Pancreas (tissue), 10 donors: ENCODE measurements around the gene KLF15. TPM values are rescaled to one million over a fixed set of nuclear protein-coding genes. Genes with fewer than 3 reads are reported as not detected.

ENCODE experiments used
- ATAC-seq, 4 donors: fragments of 200-7000 bp; cut with Tn5 transposase; one replicate each; pipeline versions ENCODE4 v1.8.0 to v1.9.1; 2020; ENCODE audit warnings: mild to moderate bottlenecking in 4 of 4, moderate library complexity in 4 of 4
- DNase-seq, 6 donors: peaks; one replicate each; pipeline ENCODE4 v3.0.0-alpha.2; 2020
- FAIRE-seq: peaks from 2 replicates; lab custom pipeline; 2012; peaks lifted over from hg19 to GRCh38; lab: Jason Lieb, UNC
- H3K27ac ChIP-seq, 4 donors: fragments of 200-600 bp; sonication (generic); 1 replicate in 3 of 4; 2 replicates in 1 of 4; pipeline versions ENCODE4 v1.5.0 to v1.8.0; 2020
- H3K27me3 ChIP-seq, 4 donors: fragments of 200-600 bp; one replicate each; pipeline ENCODE4 v1.8.0; 2021
- H3K36me3 ChIP-seq, 3 donors: fragments of 200-600 bp; sonication (generic) in 1 of 3; one replicate each; pipeline versions ENCODE4 v1.5.0 to v1.8.0; 2020 to 2021
- H3K4me1 ChIP-seq, 3 donors: fragments of 200-600 bp; one replicate each; pipeline ENCODE4 v1.8.0; 2021
- H3K4me3 ChIP-seq, 4 donors: fragments of 200-600 bp; sonication (generic) in 2 of 4; one replicate each; pipeline versions ENCODE4 v1.5.0 to v1.8.0; 2020 to 2021
- H3K9me3 ChIP-seq, 4 donors: fragments of 200-600 bp; one replicate each; pipeline ENCODE4 v1.8.0; 2021
- WGBS, 2 donors: extraction: QIAGEN DNeasy Blood & Tissue Kit; methylation state at CpG; one replicate each; pipeline ENCODE4 v1.1.7; 2013; 5-methylcytosine and 5-hydroxymethylcytosine counted together
- intact Hi-C, 3 donors: fragments of 100-400 bp; cut with DNase I; formaldehyde crosslinking; loops; one replicate each; pipeline versions ENCODE4 v1.11.1 to v1.14.2; 2022
- polyA plus RNA-seq, 2 donors: library from polyadenylated mRNA; stranded (reverse); fragments of 200-250 nt; gene quantifications; one replicate each; pipeline ENCODE4 v1.2.3, GENCODE V29; 2013
- total RNA-seq, 6 donors: library from RNA; stranded (reverse); fragmentation: NEBNext Ultra II Directional in 4 of 6; extraction: Animal tissue kit (Norgen Biotek cat#: 25700) in 4 of 6; gene quantifications; one replicate each; pipeline versions ENCODE4 v1.2.1 to v1.2.4, GENCODE V29; 2021 to 2023
- TF ChIP-seq, protein P1 (sequence below), 4 donors: fragments of 200-600 bp; sonication (generic) in 3 of 4; IDR thresholded peaks; one replicate each; pipeline versions ENCODE4 v1.5.0 to v1.8.0; 2021; ENCODE audit warnings: antibody characterized with exemption in 4 of 4
- donor health status: healthy with polysubstance abuse.
- donor health status: DM: no; HTN: no; CAD: no; lungs with moderate emphysema.
- donor health status: DM: no; HTN: no; CAD: no.
- donor health status: control.
- donor health status: control.
- donor health status: Bipolar disorder and iron deficiency.
- donor health status: DM: yes; HTN: yes; CAD: no.
- donor health status: DM: no; HTN: no; CAD: no.
- donor health status: DM: no; HTN: no; CAD: no.
- donor health status: DM: yes; HTN: yes; CAD: no.

The KLF15 gene
- total and polyA plus RNA-seq, 8 donors, result 11.3 to 38.3 (median 26.8) TPM

DNA sequence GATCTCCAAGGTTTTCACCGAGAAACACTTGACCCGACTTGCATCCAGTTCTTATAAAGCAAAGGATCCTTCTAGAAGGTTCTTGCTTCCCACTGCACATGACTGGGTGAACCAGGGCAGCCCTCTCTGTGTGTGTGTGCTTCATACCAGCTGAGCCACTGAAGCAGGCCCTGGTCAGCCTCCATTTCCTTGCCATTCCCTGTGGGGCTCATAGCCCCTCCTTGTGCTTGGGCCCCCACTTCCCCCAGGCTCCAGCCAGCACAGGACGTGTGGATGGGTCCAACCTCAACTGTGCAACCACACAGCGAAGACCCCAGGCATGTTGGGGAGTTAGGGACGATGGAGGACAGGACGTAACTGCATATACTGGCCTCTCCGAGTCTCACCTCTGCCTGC, 15.5 kb downstream of the KLF15 start:
- peaks cover 0 to under 1% (median 0%) of the 10 kb centered on the region in 3 donors for H3K4me1 ChIP-seq
- TF ChIP-seq, protein P1, sequence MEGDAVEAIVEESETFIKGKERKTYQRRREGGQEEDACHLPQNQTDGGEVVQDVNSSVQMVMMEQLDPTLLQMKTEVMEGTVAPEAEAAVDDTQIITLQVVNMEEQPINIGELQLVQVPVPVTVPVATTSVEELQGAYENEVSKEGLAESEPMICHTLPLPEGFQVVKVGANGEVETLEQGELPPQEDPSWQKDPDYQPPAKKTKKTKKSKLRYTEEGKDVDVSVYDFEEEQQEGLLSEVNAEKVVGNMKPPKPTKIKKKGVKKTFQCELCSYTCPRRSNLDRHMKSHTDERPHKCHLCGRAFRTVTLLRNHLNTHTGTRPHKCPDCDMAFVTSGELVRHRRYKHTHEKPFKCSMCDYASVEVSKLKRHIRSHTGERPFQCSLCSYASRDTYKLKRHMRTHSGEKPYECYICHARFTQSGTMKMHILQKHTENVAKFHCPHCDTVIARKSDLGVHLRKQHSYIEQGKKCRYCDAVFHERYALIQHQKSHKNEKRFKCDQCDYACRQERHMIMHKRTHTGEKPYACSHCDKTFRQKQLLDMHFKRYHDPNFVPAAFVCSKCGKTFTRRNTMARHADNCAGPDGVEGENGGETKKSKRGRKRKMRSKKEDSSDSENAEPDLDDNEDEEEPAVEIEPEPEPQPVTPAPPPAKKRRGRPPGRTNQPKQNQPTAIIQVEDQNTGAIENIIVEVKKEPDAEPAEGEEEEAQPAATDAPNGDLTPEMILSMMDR (IDR thresholded peaks at IDR 0.05), result no peak
- 83 to 88% methylated on average over 7 of the region's 7 CpGs for WGBS, 2 donors
- H3K27ac ChIP-seq, result no peak overlapping the region
- DNase-seq (peak in 4 of 6 donors; percentile 9 to 48 (median 23)), ATAC-seq (peak in 1 of 4 donors; percentile 19), FAIRE-seq (no peak)
- H3K4me3 ChIP-seq, result no peak overlapping the region
- intact Hi-C loops, result no loop called here
- no peaks in the 10 kb centered on the region for H3K9me3 ChIP-seq
- peaks cover 0 to 10% (median 0%) of the 10 kb centered on the region in 3 donors for H3K36me3 ChIP-seq
- no peaks in the 10 kb centered on the region for H3K27me3 ChIP-seq

DNA sequence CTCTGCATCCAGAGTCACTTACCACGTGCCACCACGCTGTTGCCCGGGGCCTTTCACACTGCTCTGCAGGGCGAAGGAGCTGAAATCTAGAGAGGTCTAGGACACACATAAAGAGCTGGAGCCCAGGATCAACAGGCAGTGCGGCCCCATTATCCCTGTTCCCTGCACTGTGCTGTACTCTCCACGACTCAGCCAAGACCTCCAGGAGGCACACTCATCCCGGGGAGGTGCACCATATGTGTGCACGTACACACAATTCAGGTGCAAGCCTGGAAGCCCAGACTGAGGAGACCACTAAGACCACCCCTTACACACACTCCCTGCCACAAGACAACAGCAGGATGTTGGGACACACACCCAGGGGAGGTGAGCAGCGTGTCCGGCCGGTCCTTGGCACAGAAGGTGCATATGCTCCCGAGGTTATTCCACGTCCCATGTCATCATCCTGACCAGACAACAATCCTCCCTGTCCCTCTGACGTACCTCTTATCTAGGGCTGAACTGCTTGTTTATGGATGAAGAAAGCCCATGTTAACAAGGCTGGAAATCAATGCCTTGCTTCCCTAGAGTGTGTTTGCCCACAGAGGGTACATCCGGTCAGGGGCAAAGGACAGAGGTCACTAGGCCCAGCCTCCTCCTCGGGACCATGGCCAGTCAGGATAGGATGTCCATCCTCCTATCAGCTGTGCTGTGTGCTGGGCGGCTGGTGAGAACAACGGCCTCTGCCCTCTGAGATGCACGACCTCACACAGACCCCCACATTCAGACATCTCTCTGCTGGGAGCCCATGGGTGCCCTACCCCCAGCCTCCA, 16.1 kb downstream of the KLF15 start:
- TF ChIP-seq, protein P1 (IDR thresholded peaks at IDR 0.05), result no peak
- Histone ChIP-seq H3K27me3 (no peaks in the 10 kb centered on the region), H3K27ac (no peak overlapping the region), H3K4me3 (no peak overlapping the region), H3K36me3 (peaks cover 0 to 8% (median 0%) of the 10 kb centered on the region in 3 donors), H3K9me3 (no peaks in the 10 kb centered on the region), H3K4me1 (no peaks in the 10 kb centered on the region)
- intact Hi-C loops, result no loop called here
- peak in 1 of 4 donors; percentile 2 for ATAC-seq
- WGBS, 2 donors, result 86 to 91% methylated on average over 19 of the region's 19 CpGs
- DNase-seq, result peak in 4 of 6 donors; percentile 10 to 43 (median 26)
- no peak for FAIRE-seq

DNA sequence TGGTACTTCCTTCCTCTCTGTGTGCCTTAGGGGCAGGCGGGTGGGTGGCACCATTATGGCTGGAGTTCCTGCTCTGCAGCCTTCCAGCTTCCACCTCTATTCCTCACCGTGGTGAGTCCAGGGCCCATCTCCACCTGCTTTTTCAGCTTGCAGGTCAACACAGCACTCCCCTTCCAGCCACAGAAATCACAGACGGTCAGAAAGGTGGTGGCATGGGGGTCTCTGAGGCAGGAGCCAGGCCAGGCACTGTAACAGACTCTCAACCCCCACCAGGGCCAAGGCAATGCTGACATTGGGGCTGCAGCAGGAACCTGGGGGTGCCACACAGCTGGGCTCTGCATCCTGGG, 16.6 kb downstream of the KLF15 start:
- TF ChIP-seq, protein P1 (IDR thresholded peaks at IDR 0.05), result no peak
- Histone ChIP-seq H3K4me3 (no peak overlapping the region), H3K36me3 (peaks cover 0 to 2% (median 0%) of the 10 kb centered on the region in 3 donors), H3K4me1 (no peaks in the 10 kb centered on the region), H3K9me3 (no peaks in the 10 kb centered on the region), H3K27me3 (no peaks in the 10 kb centered on the region), H3K27ac (no peak overlapping the region)
- FAIRE-seq, result no peak
- intact Hi-C loops, result no loop called here
- 87 to 95% methylated on average over 3 of the region's 3 CpGs for WGBS, 2 donors
- ATAC-seq, result peak in 1 of 4 donors; percentile 5
- DNase-seq, result peak in 2 of 6 donors; percentile 9 to 47

DNA sequence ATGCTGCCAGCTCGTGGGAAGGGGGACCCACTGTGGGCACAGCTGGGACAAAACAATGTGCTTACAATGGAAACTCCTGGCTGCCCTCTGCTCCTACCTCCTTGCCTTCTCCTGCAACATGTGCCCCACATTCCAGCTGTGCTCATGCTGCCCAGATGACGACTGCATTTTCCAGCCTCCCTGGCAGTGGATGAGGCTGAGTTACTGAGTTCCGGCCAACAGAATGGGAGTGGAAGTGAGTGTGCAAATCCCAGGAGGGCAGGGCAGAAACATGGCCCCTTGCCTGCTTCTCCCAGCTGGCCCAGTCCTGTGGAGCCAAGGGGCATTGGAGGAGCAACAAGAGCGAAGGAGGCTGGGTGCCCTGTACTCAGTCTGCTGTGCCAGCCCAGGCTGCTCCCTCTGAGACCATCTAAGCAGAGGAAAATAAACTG, 17.1 kb downstream of the KLF15 start:
- intact Hi-C loops, result no loop called here
- H3K27ac ChIP-seq, result no peak overlapping the region
- TF ChIP-seq, protein P1 (IDR thresholded peaks at IDR 0.05), result no peak
- no peaks in the 10 kb centered on the region for H3K27me3 ChIP-seq
- H3K36me3 ChIP-seq, result no peaks in the 10 kb centered on the region
- no peak overlapping the region for H3K4me3 ChIP-seq
- DNase-seq, result peak in 5 of 6 donors; percentile 9 to 48 (median 39)
- no peaks in the 10 kb centered on the region for H3K9me3 ChIP-seq
- ATAC-seq, result peak; percentile 32 to 61 (median 46)
- H3K4me1 ChIP-seq, result no peaks in the 10 kb centered on the region
- FAIRE-seq, result no peak
- 48 to 51% methylated on average over 4 of the region's 4 CpGs for WGBS, 2 donors

DNA sequence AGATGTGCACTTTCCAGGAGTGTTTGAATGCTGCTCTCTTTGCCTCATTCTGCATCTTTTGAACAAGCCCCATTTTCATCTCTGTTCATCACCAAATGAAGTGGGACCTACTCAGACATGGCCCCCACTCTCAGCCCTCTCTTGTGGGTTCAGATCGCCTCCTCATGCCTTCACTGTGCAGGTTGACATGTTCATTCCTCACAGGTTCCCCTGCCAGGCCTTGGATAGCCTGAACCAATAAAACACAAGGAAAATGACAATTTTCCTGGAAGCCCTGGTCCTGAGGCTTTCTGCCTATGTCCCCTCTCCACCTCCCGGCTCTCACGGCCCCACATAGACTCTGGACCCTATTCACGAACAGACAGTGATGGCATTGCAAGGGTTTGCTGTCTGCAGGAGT, 17.7 kb downstream of the KLF15 start:
- Histone ChIP-seq H3K4me3 (no peak overlapping the region), H3K27ac (no peak overlapping the region), H3K27me3 (no peaks in the 10 kb centered on the region), H3K36me3 (no peaks in the 10 kb centered on the region), H3K4me1 (no peaks in the 10 kb centered on the region), H3K9me3 (no peaks in the 10 kb centered on the region)
- TF ChIP-seq, protein P1 (IDR thresholded peaks at IDR 0.05), result no peak
- FAIRE-seq (no peak), DNase-seq (peak in 2 of 6 donors; percentile 4 to 8), ATAC-seq (no peak)
- intact Hi-C loops, result no loop called here
- WGBS, 2 donors, result 84 to 85% methylated on average over 4 of the region's 4 CpGs
